KMS-11 (cell line): ENCODE results near the gene IL21.
"Not testable (repeated sequence)": the region's sequence is repeated elsewhere in the genome, so short reads cannot be mapped to it uniquely, and the experiment has no call there.

Experiments used
- H2AFZ ChIP-seq: fragments of 200-600 bp; sonication (generic); 2 replicates; pipeline ENCODE4 v1.6.1; 2016; ENCODE audit warnings: antibody characterized with exemption, mixed run types, low read depth
- H3K27ac ChIP-seq: fragments of 200-600 bp; sonication (generic); 2 replicates; pipeline ENCODE4 v1.6.1; 2016; ENCODE audit warnings: mild to moderate bottlenecking, mixed run types
- H3K27me3 ChIP-seq: fragments of 200-600 bp; sonication (generic); 2 replicates; pipeline ENCODE4 v1.6.1; 2017; ENCODE audit warnings: mild to moderate bottlenecking, low read depth, mixed run types, moderate library complexity; ENCODE audit not compliant: insufficient read depth
- H3K36me3 ChIP-seq: fragments of 200-600 bp; sonication (generic); 2 replicates; pipeline ENCODE4 v1.6.1; 2017; ENCODE audit warnings: mild to moderate bottlenecking, mixed run types; ENCODE audit not compliant: insufficient read depth
- H3K4me1 ChIP-seq: fragments of 200-600 bp; sonication (generic); 2 replicates; pipeline ENCODE4 v1.6.1; 2016; ENCODE audit warnings: mild to moderate bottlenecking, low read depth, mixed run types; ENCODE audit not compliant: poor library complexity, severe bottlenecking
- H3K4me2 ChIP-seq: fragments of 200-600 bp; sonication (generic); 2 replicates; pipeline ENCODE4 v1.7.0; 2016; ENCODE audit warnings: mild to moderate bottlenecking, mixed run types
- H3K4me3 ChIP-seq: fragments of 200-600 bp; sonication (generic); IDR thresholded peaks from 2 replicates; pipeline ENCODE4 v1.6.1; 2017; ENCODE audit warnings: low read depth, low read length, mixed read lengths; ENCODE audit not compliant: insufficient read depth
- H3K79me2 ChIP-seq: fragments of 200-600 bp; sonication (generic); 2 replicates; pipeline ENCODE4 v1.6.1; 2016; ENCODE audit warnings: low read depth, mixed run types; ENCODE audit not compliant: insufficient read depth
- H3K9ac ChIP-seq: fragments of 200-600 bp; sonication (generic); 2 replicates; pipeline ENCODE4 v1.6.1; 2016; ENCODE audit warnings: mild to moderate bottlenecking, mixed run types
- H4K20me1 ChIP-seq: fragments of 200-600 bp; sonication (generic); 2 replicates; pipeline ENCODE4 v1.6.1; 2016; ENCODE audit warnings: mild to moderate bottlenecking, mixed run types; ENCODE audit not compliant: insufficient read depth
- CTCF ChIP-seq: fragments of 200-600 bp; sonication (generic); conservative IDR thresholded peaks from 2 replicates; pipeline ENCODE4 v1.6.1; 2017; ENCODE audit warnings: low read depth, mild to moderate bottlenecking, antibody characterized with exemption, low read length, moderate library complexity, mixed read lengths

The IL21 gene

GRCh38 chr4:122661176-122662160, 40.6 kb upstream of the IL21 start:
- Histone ChIP-seq H4K20me1 (no peaks in the 10 kb centered on the region), H3K79me2 (no peaks in the 10 kb centered on the region), H3K4me1 (peaks cover 39% of the 10 kb centered on the region), H3K36me3 (no peaks in the 10 kb centered on the region), H2AFZ (no peak overlapping the region), H3K4me3 (no peak overlapping the region), H3K9ac (no peak overlapping the region), H3K4me2 (no peak overlapping the region), H3K27ac (no peak overlapping the region), H3K27me3 (no peaks in the 10 kb centered on the region)
- no peak for TF ChIP-seq CTCF

DNA sequence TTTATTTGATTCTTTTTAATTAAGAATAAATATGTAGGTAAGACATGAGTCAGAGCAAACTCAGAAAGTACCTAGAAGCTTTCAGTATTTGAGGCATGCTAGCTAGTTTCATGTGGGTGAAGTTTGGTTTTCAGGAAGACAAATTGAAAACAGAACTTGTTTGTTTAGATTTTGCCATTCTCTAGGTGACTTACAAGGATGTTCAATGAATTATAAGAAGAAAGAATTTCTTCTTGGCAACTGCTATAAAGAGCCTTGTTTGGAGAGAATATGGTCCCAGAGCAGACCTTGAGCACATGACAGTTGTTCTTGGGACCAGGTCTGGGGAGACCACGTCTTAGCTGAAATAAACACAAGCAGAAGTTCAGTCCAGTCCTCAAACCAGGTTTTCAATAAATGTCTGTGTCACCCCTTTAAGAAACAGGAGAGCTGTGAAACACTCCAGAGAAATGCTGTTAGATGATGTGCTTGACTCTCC, 38.0 kb upstream of the IL21 start:
- H3K4me2 ChIP-seq = peak overlapping the region; percentile 61
- H3K4me1 ChIP-seq = peaks cover 39% of the 10 kb centered on the region
- H3K27me3 ChIP-seq = no peaks in the 10 kb centered on the region
- H3K79me2 ChIP-seq = no peaks in the 10 kb centered on the region
- H3K36me3 ChIP-seq = no peaks in the 10 kb centered on the region
- peak overlapping the region; percentile 67 for H2AFZ ChIP-seq
- peak overlapping the region; percentile 88 for H3K27ac ChIP-seq
- no peak for TF ChIP-seq CTCF
- H3K4me3 ChIP-seq = no peak overlapping the region
- no peaks in the 10 kb centered on the region for H4K20me1 ChIP-seq
- H3K9ac ChIP-seq = peak overlapping the region; percentile 46

DNA sequence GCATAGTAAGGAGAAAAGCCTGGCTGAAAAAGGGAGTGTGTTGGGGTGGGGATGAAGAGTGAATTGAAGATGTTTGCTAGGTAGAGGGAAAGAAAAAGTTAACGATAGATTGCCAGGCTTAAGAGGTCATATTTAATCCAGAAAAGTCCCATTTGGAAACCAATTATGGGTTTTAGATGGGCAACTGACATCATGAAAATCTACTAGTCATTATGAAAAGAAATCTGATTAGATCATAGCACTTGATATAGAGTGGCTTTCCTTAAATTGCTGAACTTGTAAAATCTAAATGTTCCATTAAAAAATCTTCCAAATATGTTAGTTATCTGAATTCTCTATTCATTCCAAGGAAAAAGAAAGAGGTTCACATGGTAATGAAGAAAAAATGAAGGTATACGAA, 37.5 kb upstream of the IL21 start:
- no peak for TF ChIP-seq CTCF
- no peaks in the 10 kb centered on the region for H3K27me3 ChIP-seq
- peak overlapping the region; percentile 61 for H3K4me2 ChIP-seq

DNA sequence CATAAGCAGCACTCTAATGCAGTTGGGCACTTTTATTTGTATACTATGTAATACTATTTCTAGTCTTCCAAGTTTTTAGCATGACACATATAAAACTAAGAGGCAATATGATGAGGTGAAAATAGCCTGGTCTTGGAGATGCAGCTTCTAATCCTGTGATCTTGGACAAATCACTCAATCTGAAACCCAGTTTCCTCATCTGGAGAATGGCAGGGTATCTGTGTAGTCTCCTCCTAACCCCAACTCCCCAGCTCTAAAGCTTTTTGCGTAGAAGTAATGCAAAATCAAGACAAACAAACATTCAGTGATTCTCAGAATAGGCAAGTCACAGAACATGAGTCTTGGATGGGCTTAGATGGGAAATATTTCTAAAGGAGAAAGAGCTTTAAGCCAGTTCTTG, 36.7 kb upstream of the IL21 start:
- Histone ChIP-seq H4K20me1 (no peaks in the 10 kb centered on the region), H3K36me3 (no peaks in the 10 kb centered on the region), H3K9ac (no peak overlapping the region), H3K79me2 (no peaks in the 10 kb centered on the region), H3K27ac (peak overlapping the region; percentile 88; the same call in 1 of the 2 replicates), H3K4me2 (peak overlapping the region; percentile 61; the same call in 1 of the 2 replicates), H2AFZ (no peak overlapping the region), H3K27me3 (no peaks in the 10 kb centered on the region), H3K4me3 (no peak overlapping the region), H3K4me1 (peaks cover 39% of the 10 kb centered on the region)
- no peak for TF ChIP-seq CTCF

More for the DNA sequence above, 37.5 kb upstream of the IL21 start:
- Histone ChIP-seq H3K27ac (peak overlapping the region; percentile 88), H3K4me1 (peaks cover 39% of the 10 kb centered on the region), H4K20me1 (no peaks in the 10 kb centered on the region), H3K79me2 (no peaks in the 10 kb centered on the region), H3K4me3 (no peak overlapping the region), H3K9ac (peak overlapping the region; percentile 46; the same call in 1 of the 2 replicates), H2AFZ (peak overlapping the region; percentile 67), H3K36me3 (no peaks in the 10 kb centered on the region)

DNA sequence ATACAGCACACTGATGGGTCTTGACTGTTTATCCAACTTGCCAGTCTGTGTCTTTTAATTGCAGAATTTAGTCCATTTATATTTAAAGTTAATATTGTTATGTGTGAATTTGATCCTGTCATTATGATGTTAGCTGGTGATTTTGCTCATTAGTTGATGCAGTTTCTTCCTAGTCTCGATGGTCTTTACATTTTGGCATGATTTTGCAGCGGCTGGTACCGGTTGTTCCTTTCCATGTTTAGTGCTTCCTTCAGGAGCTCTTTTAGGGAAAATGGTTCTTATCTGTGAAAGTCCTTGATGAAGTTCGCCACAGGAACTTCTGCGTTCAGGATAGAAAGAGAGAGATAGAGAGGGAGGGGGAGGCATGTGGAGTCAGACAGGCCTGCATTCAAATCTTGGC, 35.7 kb upstream of the IL21 start:
- H3K36me3 ChIP-seq, H3K4me3 ChIP-seq, H3K79me2 ChIP-seq, H3K27me3 ChIP-seq, H3K9ac ChIP-seq, H3K4me2 ChIP-seq, H4K20me1 ChIP-seq, H3K27ac ChIP-seq, H2AFZ ChIP-seq: not testable (repeated sequence)
- peaks cover 47% of the 10 kb centered on the region for H3K4me1 ChIP-seq
